ENCODE measurements around the gene DRD3.

The DRD3 gene

GRCh38 chr3:114194750-114195149, 15.9 kb upstream of the DRD3 start:
- no peak for DNase-seq (ENCODE audit: low read depth)
- in situ Hi-C loops (cut with HindIII; ENCODE audit: low sequenced_read_pairs), result no loop called here
- TF ChIP-seq CTCF (IDR thresholded peaks at IDR 0.05; ENCODE audit: low read depth, low read length, missing control alignments), result no peak
- H3K4me3 ChIP-seq (ENCODE audit: low read depth, low read length), result no peak overlapping the region

- TF ChIP-seq CTCF (IDR thresholded peaks at IDR 0.05; ENCODE audit: low read depth, low read length, missing control alignments), result no peak
- no peak overlapping the region for H3K4me3 ChIP-seq (ENCODE audit: low read depth, low read length)
- no peak for DNase-seq (ENCODE audit: low read depth)
- in situ Hi-C loops (cut with HindIII; ENCODE audit: low sequenced_read_pairs), result no loop called here
Measured at GRCh38 chr3:114192136-114192535, 13.3 kb upstream of the DRD3 start.

GRCh38 chr3:114186501-114186900, 7.6 kb upstream of the DRD3 start:
- no peak overlapping the region for H3K4me3 ChIP-seq (ENCODE audit: low read depth, low read length)
- no peak for TF ChIP-seq CTCF (IDR thresholded peaks at IDR 0.05; ENCODE audit: low read depth, low read length, missing control alignments)
- no peak for DNase-seq (ENCODE audit: low read depth)
- in situ Hi-C loops (cut with HindIII; ENCODE audit: low sequenced_read_pairs), result no loop called here

- TF ChIP-seq CTCF (IDR thresholded peaks at IDR 0.05; ENCODE audit: low read depth, low read length, missing control alignments), result peak; percentile 51
- no peak overlapping the region for H3K4me3 ChIP-seq (ENCODE audit: low read depth, low read length)
- peak; percentile 32 for DNase-seq (ENCODE audit: low read depth)
- in situ Hi-C loops (cut with HindIII; ENCODE audit: low sequenced_read_pairs), result no loop called here
Measured at GRCh38 chr3:114179575-114179974, 723 bp upstream of the DRD3 start.

DNA sequence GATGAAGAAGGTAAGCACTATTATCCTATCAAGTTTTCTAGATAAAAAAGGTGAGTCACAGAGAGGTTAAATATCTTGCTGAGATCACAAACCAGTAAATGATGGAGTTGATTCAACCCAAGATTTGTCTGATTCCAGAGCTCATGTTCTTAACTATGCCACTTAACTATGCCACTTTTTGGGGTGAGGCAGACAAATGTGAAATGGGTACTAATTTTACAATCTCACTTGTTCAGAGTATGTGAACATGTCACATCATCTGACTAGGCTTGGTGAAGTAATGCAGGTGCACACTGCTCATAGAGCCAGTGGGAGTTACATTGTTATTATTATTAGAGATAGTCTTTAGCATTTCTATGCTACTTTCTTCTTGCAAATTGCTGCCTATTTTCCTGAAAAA, 2.0 kb downstream of the DRD3 start:
- no peak for DNase-seq (ENCODE audit: low read depth)
- H3K4me3 ChIP-seq (ENCODE audit: low read depth, low read length), result no peak overlapping the region
- TF ChIP-seq CTCF (IDR thresholded peaks at IDR 0.05; ENCODE audit: low read depth, low read length, missing control alignments), result no peak
- in situ Hi-C loops (cut with HindIII; ENCODE audit: low sequenced_read_pairs), result no loop called here

GRCh38 chr3:114176487-114176886, 2.4 kb downstream of the DRD3 start:
- no peak overlapping the region for H3K4me3 ChIP-seq (ENCODE audit: low read depth, low read length)
- in situ Hi-C loops (cut with HindIII; ENCODE audit: low sequenced_read_pairs), result no loop called here
- TF ChIP-seq CTCF (IDR thresholded peaks at IDR 0.05; ENCODE audit: low read depth, low read length, missing control alignments), result no peak
- no peak for DNase-seq (ENCODE audit: low read depth)

All from astrocyte of the cerebellum (primary cell).